Keratinocyte (primary cell): ENCODE results near the gene KCNK10. TPM values are rescaled to one million over a fixed set of nuclear protein-coding genes. Genes with fewer than 3 reads are reported as not detected.

Experiments used
- DNase-seq: peaks from one replicate; pipeline ENCODE4 v3.0.0-alpha.2; 2011; ENCODE audit warnings: low read depth, missing footprints, low spot score
- FAIRE-seq: peaks from 2 replicates; lab custom pipeline; 2011; peaks lifted over from hg19 to GRCh38; lab: Jason Lieb, UNC
- H2AFZ ChIP-seq: 2 replicates; pipeline ENCODE4 v1.6.0; 2012; ENCODE audit warnings: low read length, control low read depth, inconsistent platforms; ENCODE audit not compliant: control insufficient read depth
- H3K27ac ChIP-seq: 2 replicates; pipeline ENCODE4 v1.5.1; 2011; ENCODE audit warnings: low read length; ENCODE audit not compliant: control insufficient read depth, insufficient read depth
- H3K27me3 ChIP-seq: 3 replicates; pipeline ENCODE4 v1.6.0; 2011; ENCODE audit warnings: low read length; ENCODE audit not compliant: control insufficient read depth, insufficient read depth; ENCODE audit errors: extremely low read depth
- H3K36me3 ChIP-seq, 2 experiments: 2 replicates in 1 of 2; 3 replicates in 1 of 2; pipeline ENCODE4 v1.5.1; 2011; ENCODE audit warnings: low read length in 2 of 2, mild to moderate bottlenecking in 1 of 2; ENCODE audit not compliant: control insufficient read depth in 2 of 2, insufficient read depth in 2 of 2; ENCODE audit errors: extremely low read depth in 1 of 2
- H3K4me1 ChIP-seq: 3 replicates; pipeline ENCODE4 v1.5.1; 2011; ENCODE audit warnings: low read length; ENCODE audit not compliant: control insufficient read depth, insufficient read depth; ENCODE audit errors: extremely low read depth
- H3K4me2 ChIP-seq: 3 replicates; pipeline ENCODE4 v1.6.0; 2011; ENCODE audit warnings: low read depth, low read length; ENCODE audit not compliant: control insufficient read depth, insufficient read depth; ENCODE audit errors: extremely low read depth
- H3K4me3 ChIP-seq, 3 experiments: fragments of 200-600 bp in 1 of 3; sonication (generic) in 1 of 3; 2 replicates in 2 of 3; 3 replicates in 1 of 3; pipeline ENCODE4 v1.5.1; 2011 to 2016; ENCODE audit warnings: low read length in 3 of 3, mild to moderate bottlenecking in 3 of 3, control low read depth in 2 of 3, inconsistent platforms in 1 of 3, low read depth in 1 of 3, mixed read lengths in 1 of 3, mixed run types in 1 of 3, moderate library complexity in 1 of 3; ENCODE audit not compliant: control insufficient read depth in 2 of 3, insufficient read depth in 2 of 3; ENCODE audit errors: extremely low read depth in 1 of 3
- H3K79me2 ChIP-seq: 2 replicates; pipeline ENCODE4 v1.6.0; 2012; ENCODE audit warnings: low read length; ENCODE audit not compliant: control insufficient read depth, insufficient read depth
- H3K9ac ChIP-seq: 3 replicates; pipeline ENCODE4 v1.6.0; 2011; ENCODE audit warnings: low read length; ENCODE audit not compliant: control insufficient read depth, insufficient read depth; ENCODE audit errors: extremely low read depth
- H3K9me1 ChIP-seq: 3 replicates; pipeline ENCODE4 v1.6.0; 2011; ENCODE audit warnings: low read length; ENCODE audit not compliant: control insufficient read depth, insufficient read depth; ENCODE audit errors: extremely low read depth
- H3K9me3 ChIP-seq: 2 replicates; pipeline ENCODE4 v1.5.1; 2012; ENCODE audit warnings: low read depth, low read length; ENCODE audit not compliant: control insufficient read depth
- H4K20me1 ChIP-seq: 3 replicates; pipeline ENCODE4 v1.6.0; 2011; ENCODE audit warnings: low read length; ENCODE audit not compliant: control insufficient read depth, insufficient read depth; ENCODE audit errors: extremely low read depth
- EZH2 ChIP-seq: IDR thresholded peaks from one replicate; pipeline ENCODE4 v1.6.1; 2012; ENCODE audit warnings: inconsistent platforms, mild to moderate bottlenecking, low read length, moderate library complexity
- dilution Hi-C: fragments of 300-500 bp; cut with MboI; formaldehyde crosslinking; loops from one replicate; pipeline ENCODE4 v1.7.0; 2020; ENCODE audit warnings: low sequenced_read_pairs; ENCODE audit not compliant: extremely low pct_ligation_motif_present
- polyA plus RNA-seq, 5 experiments: library from polyadenylated mRNA; depleted of rRNA in 3 of 5; stranded (reverse) in 3 of 5; stranded (forward) in 1 of 5; unstranded in 1 of 5; fragments of >200 nt; gene quantifications; 1 replicate in 1 of 5; 2 replicates in 3 of 5; 3 replicates in 1 of 5; pipeline versions ENCODE4 v1.2.1 to v1.2.3, GENCODE V29; 2011 to 2012; ENCODE audit warnings: missing spikeins in 2 of 5, low read depth in 1 of 5, low replicate concordance in 1 of 5
- TF ChIP-seq, protein P1 (sequence below), 3 experiments: IDR thresholded peaks in 1 of 3; conservative IDR thresholded peaks in 1 of 3; optimal IDR thresholded peaks in 1 of 3; 2 replicates in 2 of 3; 3 replicates in 1 of 3; pipeline versions ENCODE3 to v1.5.1; 2011; ENCODE audit warnings: low read length in 3 of 3, mild to moderate bottlenecking in 3 of 3, moderate library complexity in 2 of 3, control low read depth in 1 of 3, inconsistent platforms in 1 of 3; ENCODE audit not compliant: insufficient read depth in 2 of 3; ENCODE audit errors: extremely low read depth in 1 of 3

KCNK10 gene
- polyA plus RNA-seq, 1 donor (not counting 4 experiments of a cell fraction or from before 2014, with no cell fraction given), result 0.79 TPM

DNA sequence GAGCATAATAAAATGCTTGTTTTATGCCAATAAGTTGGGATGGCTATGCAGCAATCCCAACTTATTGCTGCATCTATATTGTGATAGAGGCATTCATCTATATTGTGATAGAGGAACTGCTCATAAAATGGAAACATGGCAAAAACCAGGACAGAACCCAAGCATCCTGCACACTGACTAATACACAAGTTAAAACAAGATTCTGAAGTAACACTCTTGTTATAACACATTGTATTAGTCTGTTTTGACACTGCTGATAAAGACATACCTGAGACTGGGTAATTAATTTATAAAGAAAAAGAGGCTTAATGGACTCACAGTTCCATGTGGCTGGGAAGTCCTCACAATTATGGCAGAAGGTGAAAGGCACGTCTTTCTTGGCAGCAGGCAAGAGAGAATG is 36.8 kb downstream of the KCNK10 start:
- TF ChIP-seq, protein P1, sequence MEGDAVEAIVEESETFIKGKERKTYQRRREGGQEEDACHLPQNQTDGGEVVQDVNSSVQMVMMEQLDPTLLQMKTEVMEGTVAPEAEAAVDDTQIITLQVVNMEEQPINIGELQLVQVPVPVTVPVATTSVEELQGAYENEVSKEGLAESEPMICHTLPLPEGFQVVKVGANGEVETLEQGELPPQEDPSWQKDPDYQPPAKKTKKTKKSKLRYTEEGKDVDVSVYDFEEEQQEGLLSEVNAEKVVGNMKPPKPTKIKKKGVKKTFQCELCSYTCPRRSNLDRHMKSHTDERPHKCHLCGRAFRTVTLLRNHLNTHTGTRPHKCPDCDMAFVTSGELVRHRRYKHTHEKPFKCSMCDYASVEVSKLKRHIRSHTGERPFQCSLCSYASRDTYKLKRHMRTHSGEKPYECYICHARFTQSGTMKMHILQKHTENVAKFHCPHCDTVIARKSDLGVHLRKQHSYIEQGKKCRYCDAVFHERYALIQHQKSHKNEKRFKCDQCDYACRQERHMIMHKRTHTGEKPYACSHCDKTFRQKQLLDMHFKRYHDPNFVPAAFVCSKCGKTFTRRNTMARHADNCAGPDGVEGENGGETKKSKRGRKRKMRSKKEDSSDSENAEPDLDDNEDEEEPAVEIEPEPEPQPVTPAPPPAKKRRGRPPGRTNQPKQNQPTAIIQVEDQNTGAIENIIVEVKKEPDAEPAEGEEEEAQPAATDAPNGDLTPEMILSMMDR (optimal IDR thresholded peaks at IDR 0.05 in 1 of 3, IDR thresholded peaks at IDR 0.05 in 1 of 3, conservative IDR thresholded peaks at IDR 0.05 in 1 of 3; ENCODE audit: extremely low read depth in 1 of 3, insufficient read depth in 2 of 3, low read length in 3 of 3), result no peak
- no peak for TF ChIP-seq EZH2
- dilution Hi-C loops, result no loop called here

DNA sequence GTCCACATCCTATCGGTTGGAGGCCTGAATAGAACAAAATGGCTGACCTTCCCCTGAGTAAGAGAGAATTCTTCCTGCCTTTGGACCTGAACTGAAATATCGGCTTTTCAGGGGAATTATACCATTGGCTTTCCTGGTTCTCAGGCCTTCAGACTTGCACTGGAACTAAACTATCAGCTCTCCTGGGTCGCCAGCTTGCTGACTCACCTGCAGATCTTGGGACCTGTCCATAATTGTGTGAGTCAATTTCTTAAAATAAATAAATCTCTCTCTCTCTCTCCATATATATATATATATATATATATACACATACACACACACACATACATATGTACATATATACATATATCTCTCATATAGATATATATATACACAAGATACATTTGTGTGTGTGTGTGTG is 41.6 kb downstream of the KCNK10 start:
- TF ChIP-seq, protein P1 (optimal IDR thresholded peaks at IDR 0.05 in 1 of 3, IDR thresholded peaks at IDR 0.05 in 1 of 3, conservative IDR thresholded peaks at IDR 0.05 in 1 of 3; ENCODE audit: extremely low read depth in 1 of 3, insufficient read depth in 2 of 3, low read length in 3 of 3), result no peak
- no peak for TF ChIP-seq EZH2
- H3K27ac ChIP-seq, result no peak overlapping the region
- peaks cover 7% of the 10 kb centered on the region for H3K4me1 ChIP-seq
- no peaks in the 10 kb centered on the region for H3K79me2 ChIP-seq
- no peak for DNase-seq
- FAIRE-seq, result no peak
- no peaks in the 10 kb centered on the region for H3K9me1 ChIP-seq
- H3K4me3 ChIP-seq, result no peak overlapping the region
- no peaks in the 10 kb centered on the region for H3K9me3 ChIP-seq
- no peak overlapping the region for H3K9ac ChIP-seq
- H4K20me1 ChIP-seq, result no peaks in the 10 kb centered on the region
- H3K27me3 ChIP-seq, result no peaks in the 10 kb centered on the region
- H3K4me2 ChIP-seq, result no peak overlapping the region
- dilution Hi-C loops, result no loop called here
- no peaks in the 10 kb centered on the region for H3K36me3 ChIP-seq
- no peak overlapping the region for H2AFZ ChIP-seq

More for the DNA sequence above, 36.8 kb downstream of the KCNK10 start:
- Histone ChIP-seq H3K27me3 (no peaks in the 10 kb centered on the region), H3K4me2 (peak overlapping the region; percentile 46), H3K9ac (no peak overlapping the region), H3K27ac (peak overlapping the region; percentile 64), H3K9me3 (no peaks in the 10 kb centered on the region), H3K4me3 (no peak overlapping the region), H3K9me1 (no peaks in the 10 kb centered on the region), H3K79me2 (no peaks in the 10 kb centered on the region), H3K4me1 (peaks cover 36% of the 10 kb centered on the region), H3K36me3 (no peaks in the 10 kb centered on the region), H2AFZ (peak overlapping the region; percentile 47), H4K20me1 (no peaks in the 10 kb centered on the region)
- FAIRE-seq (no peak), DNase-seq (no peak)
